Right forelimb (tissue), 1 donor: ENCODE results near the gene LRSAM1.
A peak's percentile ranks its signal among the peaks of the same experiment; 100 is the strongest.

Experiments used
- DNase-seq: peaks from one replicate; pipeline ENCODE4 v3.0.0-alpha.2; 2018

LRSAM1 gene

GRCh38 chr9:127519301-127520166, 68.2 kb downstream of the LRSAM1 start:
- DNase-seq: peak; percentile 71

- peak; percentile 86 for DNase-seq
Measured at GRCh38 chr9:127520941-127521918, 69.9 kb downstream of the LRSAM1 start.

- DNase-seq: peak; percentile 79
Measured at GRCh38 chr9:127521919-127522304, 70.6 kb downstream of the LRSAM1 start.

- no peak for DNase-seq
Measured at GRCh38 chr9:127522727-127523126, 71.4 kb downstream of the LRSAM1 start.

GRCh38 chr9:127523312-127523851, 72.1 kb downstream of the LRSAM1 start:
- DNase-seq: peak; percentile 54

GRCh38 chr9:127524373-127524772, 73.1 kb downstream of the LRSAM1 start:
- DNase-seq: peak; percentile 33

- no peak for DNase-seq
Measured at GRCh38 chr9:127525401-127526188, 74.3 kb downstream of the LRSAM1 start.

- DNase-seq: no peak
Measured at GRCh38 chr9:127526655-127527559, 75.6 kb downstream of the LRSAM1 start.

- no peak for DNase-seq
Measured at GRCh38 chr9:127527560-127528268, 76.4 kb downstream of the LRSAM1 start.

GRCh38 chr9:127528422-127529251, 77.3 kb downstream of the LRSAM1 start:
- DNase-seq: no peak

GRCh38 chr9:127529671-127530070, 78.4 kb downstream of the LRSAM1 start:
- no peak for DNase-seq

- no peak for DNase-seq
Measured at GRCh38 chr9:127530206-127530941, 79.1 kb downstream of the LRSAM1 start.

- DNase-seq: no peak
Measured at GRCh38 chr9:127531676-127532075, 80.4 kb downstream of the LRSAM1 start.

GRCh38 chr9:127534250-127534906, 83.1 kb downstream of the LRSAM1 start:
- no peak for DNase-seq

- DNase-seq: no peak
Measured at GRCh38 chr9:127534931-127535330, 83.6 kb downstream of the LRSAM1 start.

- no peak for DNase-seq
Measured at GRCh38 chr9:127535396-127535795, 84.1 kb downstream of the LRSAM1 start.

GRCh38 chr9:127535834-127536233, 84.5 kb downstream of the LRSAM1 start:
- no peak for DNase-seq

GRCh38 chr9:127536499-127536898, 85.2 kb downstream of the LRSAM1 start:
- DNase-seq: no peak
